ENCODE data around the gene GALNT9.

The GALNT9 gene

DNA sequence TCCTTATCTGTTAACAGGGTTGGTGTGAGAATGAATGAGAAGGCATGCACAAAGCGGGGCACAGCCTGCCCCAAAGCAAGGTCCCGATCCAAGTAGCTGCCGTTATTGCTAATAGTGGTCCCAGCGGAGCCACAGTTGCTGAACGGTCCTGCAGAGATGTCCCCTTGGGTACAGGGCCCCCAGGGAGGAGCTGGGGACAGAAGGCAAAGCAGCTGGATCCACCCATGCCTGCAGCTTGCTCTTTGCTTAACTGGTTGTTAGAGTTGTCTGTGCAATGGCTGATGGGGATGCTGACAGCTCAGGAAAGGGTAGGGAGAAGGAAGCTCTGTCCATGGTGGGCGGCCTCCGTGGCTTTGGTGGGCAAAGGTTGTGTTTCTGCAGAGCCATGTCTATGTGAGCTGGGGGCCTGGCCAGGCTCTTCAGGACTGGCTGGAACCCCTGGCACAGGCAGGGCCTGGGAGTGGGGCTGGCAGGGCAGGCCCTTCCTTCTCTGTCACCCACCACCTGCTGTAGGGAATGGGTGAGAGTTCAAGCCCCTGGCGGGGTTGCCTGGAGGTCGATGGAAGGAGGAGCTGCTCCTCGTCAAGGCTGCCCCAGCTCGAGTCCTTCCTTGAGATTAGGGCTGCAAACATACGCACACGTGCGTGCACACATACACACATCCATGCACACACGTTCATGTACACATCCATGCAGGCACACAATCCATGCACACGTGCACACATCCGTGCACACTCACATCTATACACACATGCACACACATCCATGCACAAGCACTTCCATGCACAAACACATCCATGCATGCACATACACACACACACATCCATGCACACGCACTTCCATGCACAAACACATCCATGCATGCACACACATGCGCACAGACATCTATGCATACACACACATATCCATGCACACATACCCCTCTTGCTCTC is 149.7 kb downstream of the GALNT9 start:
- no peak for DNase-seq

DNA sequence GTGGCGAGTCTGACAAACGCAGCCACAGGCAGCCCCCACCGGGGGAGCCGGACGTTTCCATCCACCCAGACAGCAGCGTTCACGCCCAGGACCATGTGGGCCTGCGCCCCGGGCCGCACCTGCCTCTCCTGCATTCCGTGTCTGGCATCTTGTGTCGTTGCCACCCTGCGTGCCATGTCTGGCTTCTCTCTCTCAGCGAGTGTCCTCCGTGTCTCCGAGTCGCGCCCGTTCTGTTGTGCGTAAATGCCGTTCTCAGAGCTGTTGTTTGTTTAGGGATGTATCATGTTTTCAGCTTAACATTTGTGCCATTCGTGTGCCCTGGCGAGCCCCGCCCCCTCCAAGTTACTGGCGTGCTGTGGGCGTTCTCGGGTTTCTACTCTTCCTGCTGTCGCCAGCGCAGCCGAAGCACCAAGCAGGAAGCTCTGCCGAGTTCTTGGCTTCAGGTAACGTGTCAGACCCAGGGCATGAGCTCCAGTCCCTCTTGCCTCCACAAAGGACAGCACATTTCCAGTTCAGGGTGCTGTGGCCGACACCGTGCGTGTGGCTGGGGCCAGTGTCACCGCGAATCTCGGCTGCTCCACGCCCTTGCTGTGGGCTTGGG is 150.5 kb downstream of the GALNT9 start:
- DNase-seq, result no peak

DNA sequence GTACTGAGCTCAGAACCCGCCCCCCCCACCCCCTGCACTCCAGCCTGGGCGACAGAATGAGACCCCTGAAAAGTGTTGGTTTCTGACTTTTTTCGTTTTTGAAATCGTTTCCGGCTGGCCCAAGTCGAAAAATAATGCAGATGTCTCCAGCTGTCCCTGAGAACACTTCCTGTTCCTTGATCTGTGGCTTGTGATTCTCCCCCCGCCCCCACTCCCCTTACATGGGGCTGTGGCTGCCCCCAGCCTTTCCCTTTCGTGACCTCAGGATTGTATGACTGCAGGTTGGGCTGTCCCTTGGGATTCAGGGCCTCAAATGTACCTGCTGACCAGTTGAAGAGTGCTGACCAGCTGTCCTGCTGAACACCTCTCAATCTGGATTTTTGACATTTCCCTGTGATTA is 151.1 kb downstream of the GALNT9 start:
- peak; percentile 37 to 62 (median 54) for DNase-seq

DNA sequence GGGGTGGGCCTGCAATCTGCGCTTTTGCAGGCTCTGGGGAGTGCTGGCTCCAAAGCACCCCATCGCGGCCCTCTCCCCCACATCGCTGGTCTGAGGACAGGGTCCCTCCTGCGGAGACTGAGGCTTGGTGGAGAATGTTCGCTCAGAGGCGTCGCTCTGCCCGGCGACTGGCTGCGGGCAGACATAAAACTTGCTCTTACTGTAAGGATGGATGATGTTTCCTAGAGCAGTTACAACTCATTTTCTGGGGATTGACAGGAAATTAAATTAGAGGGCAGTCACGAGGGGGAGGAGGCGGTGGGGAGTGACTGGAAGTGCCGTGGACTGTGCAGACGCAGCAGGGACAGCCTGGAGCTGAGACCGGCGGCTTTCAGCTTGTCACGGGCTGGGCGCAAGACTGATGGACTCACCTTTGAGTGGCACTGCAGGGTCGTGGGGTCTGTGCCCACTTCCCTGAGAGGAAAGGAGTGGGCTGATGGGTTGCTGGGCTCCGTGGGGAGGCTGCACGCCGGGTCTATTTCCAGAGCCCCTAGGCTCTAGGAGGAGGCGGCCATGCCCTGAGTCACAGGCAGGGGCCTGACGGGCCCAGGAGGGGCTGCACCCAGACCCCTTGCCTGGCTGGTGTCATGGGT is 152.4 kb downstream of the GALNT9 start:
- DNase-seq, result no peak

DNA sequence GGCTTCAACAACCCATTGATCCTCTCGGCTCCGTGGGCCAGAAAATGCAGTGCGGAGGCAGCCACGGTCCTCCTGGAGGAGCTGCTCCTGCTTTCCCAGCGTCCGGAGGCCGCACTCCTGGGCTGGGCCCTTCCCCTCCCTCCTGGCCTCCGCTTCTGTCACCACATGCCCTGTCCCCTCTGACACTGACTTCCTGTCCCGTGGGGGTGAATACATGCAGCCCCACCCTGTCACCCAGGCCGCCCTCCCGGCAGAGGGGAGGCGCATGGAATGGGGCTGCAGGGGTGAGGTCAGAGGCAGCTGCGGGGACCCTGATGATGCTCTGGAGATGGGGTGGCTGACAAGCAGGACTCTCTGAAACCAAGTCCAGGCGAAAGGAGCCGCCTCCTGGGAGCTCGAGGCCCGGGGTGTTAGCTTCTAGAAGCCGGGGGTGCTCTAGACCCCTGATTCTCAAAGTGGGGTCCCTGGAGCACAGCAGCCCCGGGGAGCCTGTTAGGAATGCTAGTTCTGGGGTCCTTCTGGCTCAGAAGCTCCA is 152.9 kb downstream of the GALNT9 start:
- DNase-seq, result peak in 1 of 4 experiments; percentile 18

DNA sequence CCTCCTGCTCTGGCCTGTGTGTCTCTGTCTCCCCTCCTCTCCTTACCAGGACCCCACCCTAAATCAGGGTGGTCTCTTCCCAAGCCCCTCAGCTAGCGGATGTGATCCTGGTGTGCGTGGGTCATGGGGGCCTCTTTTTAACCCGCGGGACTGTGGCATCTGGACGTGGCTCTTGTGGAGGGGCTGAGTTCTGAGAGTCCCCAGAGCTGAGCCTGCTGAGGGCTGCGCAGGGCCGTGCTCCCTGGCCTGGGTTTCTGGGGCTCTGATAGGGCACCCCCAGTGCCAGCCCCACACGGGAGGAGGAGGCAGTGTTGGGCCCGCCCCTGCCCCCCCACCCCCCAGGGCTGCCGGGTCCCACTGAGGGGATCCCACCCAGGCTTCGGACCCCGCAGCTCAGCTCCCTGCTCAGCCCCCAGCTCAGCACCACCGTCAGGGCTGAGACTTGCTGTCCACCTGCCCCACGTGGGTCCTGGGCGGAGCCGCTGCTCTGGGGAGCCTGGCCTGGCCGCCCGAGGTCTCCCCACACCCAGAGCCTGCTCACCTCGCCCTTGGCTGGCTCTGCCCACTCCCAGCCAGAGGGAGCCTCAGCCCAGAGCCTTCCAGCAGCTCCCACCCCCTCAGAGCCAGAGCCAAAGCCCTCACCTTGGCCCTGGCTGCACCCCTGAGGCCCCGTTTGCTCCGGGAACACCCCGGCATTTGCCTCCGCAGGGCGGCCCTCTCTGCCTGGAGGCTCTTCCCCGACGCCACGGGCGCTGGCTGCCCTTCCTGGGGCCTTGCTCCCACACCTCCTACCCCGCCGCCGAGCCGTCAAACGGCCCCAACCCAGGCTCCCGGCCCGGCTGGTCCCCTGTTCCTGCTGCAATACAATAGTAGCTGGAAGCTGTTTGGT is 153.6 kb downstream of the GALNT9 start:
- DNase-seq, result no peak

DNA sequence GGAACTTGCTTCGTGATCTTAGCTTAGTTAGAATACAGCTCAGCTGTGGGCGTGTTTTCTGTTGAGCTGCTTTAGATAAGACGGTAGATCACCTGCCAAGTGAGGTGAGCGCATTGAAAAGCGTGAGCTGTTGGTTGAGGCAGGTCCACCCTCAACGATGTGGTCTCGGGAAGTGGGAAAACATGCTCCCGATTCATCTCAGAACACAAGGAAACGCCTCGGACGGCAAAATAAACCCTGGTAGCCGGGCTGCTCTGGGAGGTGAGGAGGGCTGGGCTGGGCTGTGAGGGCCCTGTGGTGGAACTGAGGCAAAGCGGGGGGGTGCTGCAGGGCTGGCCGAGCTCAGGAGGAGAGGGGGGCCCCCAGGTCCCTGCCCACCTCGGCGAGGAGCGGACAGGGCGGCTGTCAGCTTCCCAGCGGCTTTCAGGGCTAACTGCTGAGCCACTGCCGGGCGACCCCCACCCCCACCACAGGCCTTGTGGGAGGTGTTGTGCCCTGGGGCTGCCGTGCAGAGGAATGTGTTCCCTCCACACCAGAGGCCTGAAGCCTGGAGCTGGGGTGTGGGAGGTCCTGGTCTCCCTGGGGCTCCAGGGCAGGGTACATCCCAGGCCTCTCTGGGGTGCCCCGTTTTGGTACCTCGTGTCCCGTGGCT is 154.4 kb downstream of the GALNT9 start:
- DNase-seq, result no peak

DNA sequence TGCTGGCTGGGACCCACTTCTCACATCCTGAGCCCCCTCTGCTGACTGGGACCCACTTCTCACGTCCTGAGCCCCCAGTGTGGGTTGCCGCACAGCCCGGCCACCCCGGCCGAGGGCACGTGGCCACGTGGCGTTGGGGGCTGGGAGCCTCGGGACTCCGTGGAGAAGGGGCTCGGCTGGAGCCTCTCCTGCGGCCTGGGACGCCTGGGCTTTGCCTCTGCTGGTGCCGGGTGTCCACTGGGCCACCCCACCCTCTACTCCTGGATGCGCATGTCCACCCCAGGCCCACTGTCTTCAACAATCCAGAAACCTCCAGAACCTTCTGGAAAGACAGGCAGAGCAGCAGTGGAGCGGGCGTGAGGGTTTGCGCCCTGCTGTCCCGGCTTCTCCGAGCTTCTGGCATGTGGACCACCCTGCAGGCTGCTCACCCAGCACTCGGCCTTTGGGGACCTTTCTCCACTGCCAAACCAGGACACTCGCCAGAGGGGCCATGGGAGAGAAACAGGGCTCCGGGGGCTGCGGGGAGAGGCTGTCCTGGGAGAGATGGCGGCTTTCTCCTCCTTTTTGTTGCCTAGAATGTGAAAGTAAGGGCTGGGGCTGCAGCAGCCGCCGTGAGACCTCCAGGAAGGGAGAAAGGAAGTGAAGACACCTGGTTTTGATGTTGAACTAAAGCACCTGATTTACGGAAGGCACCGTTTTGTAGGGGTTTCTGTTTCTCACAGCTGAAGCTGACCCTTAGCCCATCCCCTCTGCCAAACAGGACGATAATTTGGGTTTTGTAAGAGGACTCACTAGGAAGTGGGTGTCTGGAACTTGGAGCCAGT is 155.2 kb downstream of the GALNT9 start:
- DNase-seq, result no peak

DNA sequence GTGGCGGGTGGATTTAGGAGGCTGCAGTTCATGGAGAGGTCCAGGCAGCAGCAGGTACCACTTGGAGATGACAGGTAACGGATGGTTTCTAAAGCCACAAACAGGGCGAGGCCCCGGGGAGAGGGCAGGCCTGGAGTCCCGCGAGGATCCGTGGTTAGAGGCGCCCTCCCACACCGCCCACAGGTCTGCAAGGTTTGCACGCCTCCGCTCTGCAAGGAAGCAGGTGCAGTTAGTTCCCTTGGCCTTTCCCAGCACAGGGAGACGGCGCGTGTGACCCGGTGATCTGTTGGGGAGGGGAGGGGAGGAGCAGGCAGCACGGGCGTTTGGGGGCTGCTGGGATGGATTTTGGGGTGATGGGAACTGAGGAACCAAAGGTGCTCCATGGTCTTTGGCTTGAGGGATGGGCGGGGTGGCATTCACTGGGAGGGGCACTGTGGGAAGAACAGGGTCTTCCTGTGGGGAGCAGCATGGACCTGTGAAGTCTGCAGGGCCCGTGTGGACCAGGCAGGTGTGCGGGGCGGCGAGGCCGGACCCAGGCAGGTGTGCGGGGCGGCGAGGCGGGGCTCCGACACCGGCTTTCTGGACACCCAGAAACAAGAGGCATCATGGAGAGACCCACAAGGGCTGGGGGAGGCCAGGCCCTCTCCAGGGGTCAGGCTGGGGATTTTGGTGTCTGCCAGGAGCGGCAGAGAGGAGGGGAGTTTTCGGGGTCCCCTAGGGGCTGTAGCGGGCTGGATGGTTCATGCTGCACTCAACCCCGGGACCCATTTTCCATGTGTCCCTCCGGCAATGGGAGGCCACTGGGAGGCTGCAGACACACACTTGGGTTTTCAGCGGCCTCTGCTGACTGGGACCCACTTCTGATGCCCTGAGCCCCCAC is 156.0 kb downstream of the GALNT9 start:
- no peak for DNase-seq

DNA sequence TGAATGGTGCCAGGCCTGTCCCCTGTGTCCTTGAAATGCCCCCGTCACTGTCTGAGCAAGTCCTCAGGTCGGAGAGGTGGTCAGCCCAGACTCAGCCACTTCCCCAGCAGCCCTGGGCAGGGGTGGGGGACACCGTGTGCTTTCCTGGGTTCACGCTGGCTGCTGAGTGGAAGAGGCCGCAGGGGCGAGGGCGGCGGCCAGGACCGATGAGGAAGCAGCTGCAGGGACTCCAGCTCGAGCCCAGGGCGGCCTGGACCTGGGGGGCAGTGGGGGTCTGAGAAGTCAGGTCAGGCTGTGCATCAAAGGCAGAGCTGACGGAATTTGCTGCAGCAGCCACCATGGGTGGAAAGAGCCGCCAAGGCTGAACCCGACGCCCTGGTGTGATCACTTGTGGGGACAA is 156.8 kb downstream of the GALNT9 start:
- DNase-seq, result no peak

DNA sequence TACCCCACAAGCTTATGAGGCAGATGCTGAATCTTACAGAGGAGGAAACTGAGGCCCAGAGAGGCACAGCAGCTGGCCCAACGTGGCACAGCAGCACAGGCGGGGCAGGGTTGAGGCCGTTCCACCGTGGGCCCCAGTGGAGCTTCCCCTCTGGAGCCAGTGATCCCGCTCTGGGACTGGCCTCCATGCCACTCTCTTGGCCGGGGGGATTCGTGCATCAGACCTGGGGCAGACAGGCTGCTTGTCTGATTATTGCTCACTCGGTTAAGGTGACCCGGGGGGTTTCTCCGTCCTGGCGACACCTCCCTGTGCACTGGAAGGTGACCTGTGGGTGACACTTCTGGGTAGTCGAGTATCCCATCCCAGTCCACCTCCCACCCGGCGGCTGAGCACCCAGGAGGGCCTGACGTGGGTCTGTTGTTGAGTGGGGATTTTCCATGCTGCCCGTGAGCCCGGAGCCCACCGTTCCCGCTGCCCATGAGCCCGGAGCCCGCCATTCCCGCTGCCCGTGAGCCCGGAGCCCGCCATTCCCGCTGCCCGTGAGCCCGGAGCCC is 157.3 kb downstream of the GALNT9 start:
- no peak for DNase-seq

DNA sequence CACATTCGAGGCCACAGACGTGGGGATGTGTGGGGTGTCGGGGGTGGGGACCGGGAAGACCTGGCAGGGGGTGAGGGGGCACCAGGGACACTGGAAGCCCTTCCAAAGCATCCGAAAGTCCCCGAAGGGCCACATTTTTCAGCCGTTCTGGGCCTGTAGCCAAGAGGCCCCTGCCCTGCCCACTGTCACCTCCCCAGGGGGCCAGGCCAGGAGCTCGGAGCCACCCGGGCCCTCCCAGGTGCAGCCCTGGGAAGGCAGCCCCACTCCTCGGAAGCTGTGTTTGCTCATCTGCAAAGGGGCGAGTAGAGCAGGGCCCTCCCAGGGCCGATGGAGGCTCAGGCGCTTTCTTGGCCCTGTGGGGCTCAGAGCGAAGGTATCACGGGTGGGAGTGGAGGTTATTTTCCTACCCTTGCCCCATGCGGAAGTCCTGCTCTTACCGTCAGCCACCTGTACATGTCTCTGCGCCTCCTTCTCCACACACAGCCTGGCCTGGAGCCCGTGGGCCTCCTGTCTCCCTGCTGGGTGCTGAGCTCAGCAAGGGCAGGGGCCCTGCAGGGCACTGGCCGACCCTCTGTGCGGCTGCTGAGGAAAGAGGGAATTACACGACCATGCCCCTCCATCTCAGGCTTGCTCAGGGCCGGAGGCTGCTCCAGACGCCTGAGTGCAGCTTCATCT is 158.0 kb downstream of the GALNT9 start:
- DNase-seq, result no peak

DNA sequence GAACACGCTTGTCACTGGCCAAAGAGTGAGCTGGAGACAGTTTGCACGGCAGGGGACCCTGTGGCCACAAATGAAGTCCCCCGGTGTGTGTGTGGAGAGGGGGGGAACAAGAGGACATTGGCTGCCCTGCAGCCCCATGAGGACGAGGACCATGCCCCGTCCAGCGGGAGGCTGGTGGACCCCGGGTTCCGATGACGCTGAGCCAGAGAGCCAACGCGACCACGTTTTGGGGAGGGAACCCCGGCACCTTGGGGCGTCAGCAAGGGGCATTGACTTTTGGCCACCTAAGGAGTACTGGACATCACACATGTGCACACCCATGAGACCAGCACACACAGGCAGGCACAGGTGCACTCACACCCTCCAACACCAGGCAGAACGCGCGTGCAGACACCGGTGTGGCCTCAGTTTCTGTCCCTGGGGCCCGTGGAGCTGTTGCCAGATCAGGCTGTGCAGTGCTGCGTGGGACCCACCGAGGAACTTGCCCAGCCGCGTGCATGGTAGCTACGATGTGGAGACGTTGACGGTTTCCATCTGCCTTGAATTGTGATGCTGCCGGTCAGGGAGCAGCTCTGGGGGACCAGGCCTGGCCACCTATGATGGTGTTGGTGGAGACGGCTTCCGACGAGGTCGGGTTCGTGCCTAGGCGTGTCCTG is 158.6 kb downstream of the GALNT9 start:
- no peak for DNase-seq

DNA sequence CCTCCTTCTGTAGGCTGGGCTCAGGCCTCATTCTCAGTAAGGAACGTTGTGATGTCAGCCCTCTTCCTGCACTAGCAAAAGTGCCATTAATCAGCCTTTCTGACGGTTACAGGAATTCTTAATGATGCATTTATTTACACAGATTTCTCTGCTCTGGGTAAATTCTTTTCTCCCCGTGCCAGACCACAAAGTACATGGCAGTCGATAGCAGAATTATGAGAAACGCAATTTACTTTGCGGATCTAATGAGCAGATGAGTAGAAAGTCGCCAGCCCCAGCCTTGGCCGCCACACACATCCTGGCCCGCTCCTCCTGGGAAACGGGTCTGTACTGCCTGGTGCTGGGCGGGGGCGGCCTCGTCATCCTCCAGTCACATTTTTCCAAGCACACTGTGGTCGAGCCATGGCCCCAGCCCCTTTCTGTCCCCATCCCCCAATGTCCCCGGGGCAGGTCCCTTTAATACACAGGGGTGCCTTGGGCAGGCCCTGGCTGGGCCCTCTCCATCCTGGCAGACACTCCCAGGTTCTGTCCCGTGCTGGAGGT is 159.2 kb downstream of the GALNT9 start:
- no peak for DNase-seq

DNA sequence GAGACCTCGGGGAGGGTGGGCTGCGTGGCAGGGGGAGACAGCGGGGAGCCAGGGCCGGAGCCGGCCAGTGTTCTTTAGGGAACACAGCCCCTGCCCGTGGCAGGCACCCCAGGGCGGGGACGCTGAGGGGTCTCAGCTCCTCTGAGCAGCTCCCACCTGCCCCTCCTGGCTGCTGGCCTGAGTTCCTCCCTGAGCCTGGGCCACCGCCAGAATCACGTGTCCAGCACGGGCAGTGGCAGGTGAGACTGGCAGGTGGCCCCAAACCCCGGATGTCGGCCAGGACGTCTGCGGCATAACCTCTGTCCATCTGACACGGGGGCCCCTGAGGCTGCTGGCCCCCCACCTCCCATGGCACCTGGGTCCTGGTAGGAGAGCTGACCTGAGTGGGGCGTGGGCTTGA is 160.0 kb downstream of the GALNT9 start:
- no peak for DNase-seq

DNA sequence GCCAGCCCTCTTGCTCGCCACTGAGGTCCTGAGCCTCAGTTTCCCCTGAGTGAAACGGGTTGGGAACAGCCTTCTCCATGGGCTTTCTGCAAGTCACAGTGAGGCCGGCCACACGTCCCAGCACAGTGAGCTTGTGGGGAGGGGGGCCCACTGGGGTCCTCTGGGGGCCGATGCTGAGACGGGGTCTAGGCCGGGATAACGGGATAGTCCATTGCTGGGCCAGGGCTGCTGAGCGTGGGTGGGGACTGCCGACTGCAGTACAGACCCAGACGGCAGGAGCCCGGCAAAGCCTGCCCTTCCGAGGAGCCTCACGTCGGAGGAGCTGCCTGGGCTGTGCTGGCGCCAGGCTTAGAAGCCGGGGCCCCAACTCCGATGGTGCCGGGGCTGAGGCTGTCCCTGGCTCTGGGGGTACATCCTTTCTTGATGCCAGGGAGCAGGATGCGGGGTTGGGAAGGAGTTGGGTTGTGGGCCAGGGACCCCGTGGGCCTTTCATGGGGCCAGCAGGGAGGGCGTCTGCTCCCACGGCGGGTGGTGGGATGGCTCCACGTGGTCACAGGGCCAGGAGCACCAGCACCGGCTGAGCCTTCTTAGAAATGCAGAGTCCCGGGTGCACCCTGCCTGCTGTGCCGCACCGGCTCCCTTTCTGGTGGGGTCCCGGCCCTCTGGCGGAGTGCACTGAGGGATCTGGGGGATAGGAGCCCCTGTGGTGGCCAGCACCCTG is 160.9 kb downstream of the GALNT9 start:
- DNase-seq, result no peak

DNA sequence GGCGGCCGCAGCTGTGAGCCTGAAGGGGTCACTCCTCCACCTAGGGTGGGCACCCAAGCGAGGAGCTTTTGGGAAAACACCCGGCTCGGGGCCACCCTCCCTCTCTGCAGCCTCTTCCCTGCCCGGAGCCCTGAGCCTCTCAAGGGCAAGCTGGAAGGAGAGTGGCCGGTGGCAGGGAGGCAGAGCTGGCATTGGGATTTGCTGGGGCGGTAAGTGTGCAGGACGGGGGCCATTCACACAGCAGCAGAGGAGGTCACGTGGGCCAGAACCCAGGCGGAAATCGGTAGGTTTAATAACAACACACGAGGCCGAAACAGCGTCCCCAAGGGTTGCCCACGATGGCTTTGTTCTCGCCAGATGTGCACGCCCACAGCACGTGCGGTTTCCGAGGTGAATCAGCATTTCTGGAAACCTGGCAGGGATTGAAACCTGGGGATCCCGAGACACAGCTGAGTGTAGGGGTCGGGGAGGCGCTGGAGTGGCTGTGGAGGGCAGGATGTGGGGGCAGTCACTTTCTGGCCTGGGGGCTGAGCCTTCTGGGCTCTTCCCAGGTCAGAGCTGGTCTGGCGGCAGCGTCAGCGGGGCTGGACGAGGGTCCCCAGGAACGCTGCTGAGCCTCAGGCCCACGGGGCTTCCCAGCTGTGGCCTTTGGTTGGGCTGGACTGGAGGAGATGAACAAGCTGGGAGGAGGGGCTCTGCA is 161.6 kb downstream of the GALNT9 start:
- no peak for DNase-seq

Measured in suppressor macrophage (primary cell).